Stimulated activated CD4-positive, alpha-beta T cell treated with anti-CD3 and anti-CD28 coated beads, Interleukin-1b, Interleukin-23, amount 100 ng/mL, for 1 hour (primary cell): ENCODE data around the gene C2orf69.
"Not testable (repeated sequence)": the region's sequence is repeated elsewhere in the genome, so short reads cannot be mapped to it uniquely, and the experiment has no call there.

Source experiments
- DNase-seq, 2 donors: peaks; one replicate each; pipeline ENCODE4 v3.0.0-alpha.2; 2020; ENCODE audit warnings: low read depth in 2 of 2

The C2orf69 gene

GRCh38 chr2:199911052-199911876 lies at the start of gene C2orf69:
Gene C2orf69, plus strand, starts transcription at chr2:199911293. Its CDS starts 146 bp downstream, at chr2:199911439.
- DNase-seq: peak; percentile 74 to 86

- DNase-seq: no peak
These were observed 48.3 kb upstream of the C2orf69 start for GRCh38 chr2:199862788-199863187.

DNA sequence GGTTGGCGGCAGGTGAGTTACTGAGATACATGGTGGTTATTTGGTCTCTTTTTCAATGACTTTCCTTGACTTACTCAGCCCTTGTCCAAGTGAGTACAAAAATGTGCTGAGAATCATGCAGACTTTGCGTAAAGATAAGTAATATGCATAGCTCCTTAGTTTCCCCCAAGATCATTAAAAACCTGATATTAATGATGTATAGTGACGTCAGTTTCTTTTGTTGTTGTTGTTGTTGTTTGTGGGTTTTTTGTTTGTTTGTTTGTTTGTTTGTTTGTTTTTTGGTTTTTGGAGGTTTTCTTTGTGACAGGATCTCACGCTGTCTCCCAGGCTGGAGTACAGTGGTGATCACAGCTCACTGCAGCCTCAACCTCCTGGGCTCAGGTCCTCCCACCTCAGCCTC lies 45.2 kb upstream of the C2orf69 start:
- DNase-seq: no peak

DNA sequence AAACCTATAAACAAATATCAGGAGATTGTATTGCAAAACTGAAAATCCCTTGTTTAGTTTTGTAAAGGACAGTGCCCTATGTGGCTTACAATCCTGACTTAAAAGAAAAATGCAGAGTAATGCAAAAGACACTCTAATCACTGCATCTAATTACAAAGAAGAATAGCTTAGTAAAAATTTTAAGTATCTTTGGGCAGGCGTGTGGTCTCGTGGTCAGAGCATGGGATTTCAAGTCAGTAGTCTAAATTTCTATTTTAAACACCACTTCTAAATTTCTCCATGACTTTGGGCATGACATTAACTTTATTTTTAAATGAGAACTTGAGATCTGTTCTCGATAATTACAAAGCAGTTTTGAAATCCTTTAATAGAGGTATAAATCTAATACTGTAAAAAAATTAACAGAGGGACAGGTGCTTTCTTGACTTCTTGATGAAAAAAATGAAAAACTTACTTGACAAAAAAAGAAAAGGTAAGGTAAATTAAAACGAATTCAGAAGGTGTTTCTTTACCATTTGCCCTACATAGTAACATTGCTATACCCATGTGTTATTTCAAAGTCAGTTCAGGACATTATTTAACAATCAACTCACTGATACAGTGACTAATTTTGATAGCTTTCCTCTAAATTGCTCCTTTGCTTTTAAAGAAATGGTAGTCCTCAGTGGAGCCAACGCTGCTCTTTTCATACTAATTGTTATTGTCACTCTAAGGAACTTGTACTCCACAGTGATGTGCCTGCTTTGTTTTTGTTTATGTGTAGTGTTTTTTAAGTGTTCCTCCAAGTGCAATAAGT lies 42.5 kb upstream of the C2orf69 start:
- no peak for DNase-seq

DNA sequence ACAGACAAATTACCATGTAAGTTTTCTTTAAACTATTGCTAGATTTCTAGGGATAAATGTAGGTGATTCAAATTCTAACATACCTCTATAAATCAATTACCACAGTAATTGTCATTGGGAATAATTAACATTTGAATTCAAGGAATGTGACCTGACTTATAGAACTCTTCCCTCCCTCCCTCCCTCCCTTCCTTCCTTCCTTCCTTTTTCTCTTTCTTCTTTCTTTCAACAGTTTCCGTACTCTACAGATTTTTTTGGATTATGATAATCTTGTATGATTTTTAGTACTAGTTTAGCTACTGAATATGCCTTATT lies 41.9 kb upstream of the C2orf69 start:
- DNase-seq: no peak

DNA sequence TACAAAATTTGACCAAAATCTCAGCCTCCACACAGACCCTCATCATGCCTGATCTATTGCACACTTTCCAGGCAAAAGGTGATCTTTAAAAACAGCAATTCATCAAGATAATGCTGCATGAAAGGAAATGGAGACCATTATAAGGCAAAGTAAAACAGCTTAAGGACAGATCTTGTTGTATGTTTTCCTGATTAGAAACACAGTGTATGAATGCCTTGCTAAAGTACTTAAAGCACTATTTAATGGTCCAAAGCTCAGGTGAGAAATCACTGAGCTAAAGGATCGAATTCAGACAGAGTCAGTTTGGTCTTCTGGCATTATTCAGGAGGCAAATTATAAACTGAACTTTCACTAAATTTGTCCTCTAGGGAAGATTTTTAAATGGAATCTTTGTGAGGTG lies 41.4 kb upstream of the C2orf69 start:
- DNase-seq: no peak

- DNase-seq: no peak
These were observed 40.5 kb upstream of the C2orf69 start for GRCh38 chr2:199870581-199870980.

DNA sequence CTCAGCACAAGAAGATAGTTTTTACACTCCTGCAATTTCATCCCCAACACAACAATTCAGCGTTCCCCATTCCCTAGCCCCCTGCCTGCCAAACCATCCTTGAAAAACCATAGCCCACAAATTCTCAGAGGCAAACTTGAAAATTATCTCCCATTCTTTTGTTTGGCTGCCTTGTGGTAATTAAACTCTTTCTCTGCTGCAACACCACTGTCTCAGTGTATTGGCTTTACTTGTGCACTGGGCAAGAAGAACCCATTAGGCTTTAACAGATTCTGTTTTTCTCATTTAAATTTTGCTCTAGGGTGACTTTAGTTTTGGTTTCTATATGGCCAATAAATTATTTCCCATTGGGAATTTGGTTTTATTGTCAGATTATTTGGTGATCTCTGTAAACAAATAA lies 36.9 kb upstream of the C2orf69 start:
- no peak for DNase-seq

GRCh38 chr2:199875400-199875799 lies 35.7 kb upstream of the C2orf69 start:
- no peak for DNase-seq

DNA sequence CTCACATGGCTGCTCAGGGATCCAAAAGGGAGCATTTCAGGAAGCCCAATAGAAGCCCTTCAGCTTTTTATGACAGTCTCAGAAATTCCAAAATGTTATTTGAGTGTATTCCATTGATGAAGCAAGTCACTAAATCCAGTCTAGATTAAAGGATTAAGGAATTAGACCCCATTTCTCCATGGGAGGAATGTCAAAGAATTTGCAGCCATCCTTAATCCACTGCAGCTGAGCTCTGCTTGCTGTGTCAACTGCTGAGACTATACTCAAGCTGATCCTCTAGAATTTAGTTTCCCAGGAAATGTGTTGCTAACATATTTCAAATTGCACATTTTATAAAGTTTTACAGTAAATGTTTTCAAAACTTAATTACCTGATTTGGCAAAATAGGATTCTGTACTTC lies 28.4 kb upstream of the C2orf69 start:
- no peak for DNase-seq

DNA sequence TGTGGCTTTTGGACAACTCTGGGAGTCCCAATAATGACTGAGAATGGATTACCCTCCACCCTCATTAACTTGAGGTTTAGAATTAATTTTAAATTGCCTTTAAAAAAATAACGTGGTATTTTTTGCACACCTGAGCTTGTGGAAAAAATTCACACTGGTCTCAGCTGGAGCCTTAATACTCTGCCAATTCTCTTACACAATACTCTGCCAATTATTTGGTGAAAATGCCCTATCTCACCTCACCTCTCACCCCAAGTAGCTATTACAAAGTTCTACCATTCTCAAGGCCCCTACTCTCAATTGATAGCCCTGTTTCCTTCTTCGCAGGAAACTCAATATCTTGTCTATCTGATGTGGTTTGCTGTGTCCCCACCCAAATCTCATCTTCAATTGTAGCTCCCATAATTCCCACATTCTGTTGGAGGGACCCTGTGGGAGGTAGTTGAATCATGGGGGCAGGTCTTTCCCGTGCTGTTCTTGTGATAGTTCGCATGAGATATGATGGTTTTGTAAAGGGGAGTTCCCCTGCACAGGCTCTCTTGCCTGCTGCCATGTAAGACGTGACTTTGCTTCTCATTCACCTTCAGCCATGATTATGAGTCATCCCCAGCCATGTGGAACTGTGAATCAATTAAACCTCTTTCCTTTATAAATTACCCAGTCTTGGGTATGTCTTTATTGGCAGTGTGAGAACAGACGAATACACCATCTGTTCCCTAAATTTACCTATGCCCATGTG lies 27.4 kb upstream of the C2orf69 start:
- DNase-seq: no peak

DNA sequence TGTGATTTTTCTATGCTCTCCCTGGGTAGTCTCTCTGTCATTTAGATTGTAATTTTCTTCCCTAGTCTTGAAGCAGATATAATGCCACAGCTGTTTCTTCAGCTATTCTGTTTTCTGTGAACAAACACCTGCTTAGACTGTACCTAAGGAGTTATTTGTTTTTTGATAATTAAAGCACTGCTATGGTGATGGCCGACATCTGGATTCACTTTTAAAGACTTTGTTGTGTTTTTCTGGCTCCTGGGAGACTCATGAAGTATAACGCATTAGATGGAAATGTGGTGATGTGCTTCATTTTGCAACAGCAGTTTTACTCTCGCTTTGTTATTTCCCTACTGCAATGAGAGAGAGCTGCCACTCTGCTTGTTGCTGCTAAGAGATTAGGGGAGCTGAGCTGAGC lies 15.7 kb upstream of the C2orf69 start:
- no peak for DNase-seq

DNA sequence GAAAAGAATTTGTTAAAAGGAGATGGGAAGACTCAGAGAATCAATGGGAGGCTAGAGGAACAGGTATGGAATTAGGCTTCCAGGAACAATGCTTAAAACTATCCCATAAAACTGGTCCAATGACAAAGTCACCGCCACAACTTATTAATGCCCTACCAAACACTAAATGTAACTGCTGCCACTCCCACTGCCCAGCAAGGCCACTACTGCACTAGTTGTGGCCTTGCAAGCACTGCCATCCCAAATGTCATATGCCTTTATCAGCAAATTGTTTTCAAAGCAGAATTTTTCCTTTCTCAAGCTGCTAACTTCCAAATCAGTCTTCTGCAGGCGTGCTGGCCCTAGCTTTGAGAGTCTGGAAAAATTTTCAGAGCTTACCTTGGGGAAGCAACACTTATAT lies 14.5 kb upstream of the C2orf69 start:
- no peak for DNase-seq

DNA sequence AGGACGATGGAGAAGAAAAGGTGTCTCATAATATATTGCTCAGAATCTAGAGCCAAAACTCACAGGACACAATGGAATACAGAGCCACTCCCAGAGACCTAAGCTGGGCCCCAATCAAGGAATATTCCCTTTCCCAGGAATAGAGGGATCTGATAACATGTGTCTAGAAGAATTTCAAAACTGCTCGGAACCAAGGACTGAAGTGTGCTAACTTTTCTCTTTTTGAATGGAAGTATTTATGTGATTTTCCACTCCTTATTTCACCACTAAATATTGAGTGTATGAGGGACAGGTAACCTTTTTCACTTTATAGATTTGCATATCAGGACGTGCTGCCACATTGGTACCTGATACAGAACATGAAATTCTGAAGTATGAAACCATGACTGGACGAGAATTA lies 9.2 kb upstream of the C2orf69 start:
- no peak for DNase-seq

DNA sequence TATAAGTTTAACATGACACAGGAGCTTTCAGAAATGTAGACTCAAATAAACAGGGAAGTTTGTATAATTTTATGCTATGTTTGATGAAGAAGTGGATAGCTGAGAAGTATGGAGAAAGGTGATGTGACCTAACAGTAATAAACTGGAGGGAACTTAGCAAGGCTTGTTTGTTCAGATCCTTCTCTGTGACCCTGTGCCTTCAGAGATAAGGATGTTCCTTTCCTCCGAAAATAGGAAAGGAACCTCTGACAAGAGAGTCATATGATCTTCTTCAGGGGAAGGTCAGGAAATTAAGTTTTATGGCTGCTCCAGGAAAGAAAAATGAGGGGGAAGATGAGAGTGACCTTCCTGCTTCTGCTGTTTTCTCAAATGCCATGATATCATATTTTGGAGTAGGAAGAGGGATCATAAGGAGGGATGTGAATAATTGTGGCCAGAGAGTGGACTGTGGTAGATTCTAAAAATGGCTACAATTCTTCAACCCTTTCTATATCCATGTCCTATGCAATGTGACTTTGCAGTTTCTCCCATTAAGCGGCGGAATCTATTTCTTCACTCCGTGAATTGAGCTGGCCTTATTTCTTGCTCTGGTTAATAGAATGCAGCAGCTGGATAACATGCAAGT lies 8.5 kb upstream of the C2orf69 start:
- no peak for DNase-seq

DNA sequence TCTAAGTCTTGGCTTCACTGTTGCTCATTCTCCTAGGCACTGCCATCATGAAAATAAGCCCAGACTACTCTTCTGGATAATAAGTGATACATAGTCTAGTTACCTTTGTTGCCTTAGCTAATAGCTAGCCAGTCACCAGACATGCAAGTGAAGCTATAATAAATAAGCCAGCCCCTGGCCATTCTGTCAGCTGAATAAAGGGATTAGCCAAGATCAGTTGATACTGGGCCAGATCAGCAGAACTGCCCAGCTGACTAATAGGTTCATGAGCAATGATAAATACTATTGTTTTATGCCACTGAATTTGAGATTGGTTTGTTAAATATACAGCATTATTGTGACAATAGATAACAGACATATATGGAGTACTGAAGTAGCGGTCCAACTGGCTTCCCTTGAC lies 8.0 kb upstream of the C2orf69 start:
- no peak for DNase-seq

DNA sequence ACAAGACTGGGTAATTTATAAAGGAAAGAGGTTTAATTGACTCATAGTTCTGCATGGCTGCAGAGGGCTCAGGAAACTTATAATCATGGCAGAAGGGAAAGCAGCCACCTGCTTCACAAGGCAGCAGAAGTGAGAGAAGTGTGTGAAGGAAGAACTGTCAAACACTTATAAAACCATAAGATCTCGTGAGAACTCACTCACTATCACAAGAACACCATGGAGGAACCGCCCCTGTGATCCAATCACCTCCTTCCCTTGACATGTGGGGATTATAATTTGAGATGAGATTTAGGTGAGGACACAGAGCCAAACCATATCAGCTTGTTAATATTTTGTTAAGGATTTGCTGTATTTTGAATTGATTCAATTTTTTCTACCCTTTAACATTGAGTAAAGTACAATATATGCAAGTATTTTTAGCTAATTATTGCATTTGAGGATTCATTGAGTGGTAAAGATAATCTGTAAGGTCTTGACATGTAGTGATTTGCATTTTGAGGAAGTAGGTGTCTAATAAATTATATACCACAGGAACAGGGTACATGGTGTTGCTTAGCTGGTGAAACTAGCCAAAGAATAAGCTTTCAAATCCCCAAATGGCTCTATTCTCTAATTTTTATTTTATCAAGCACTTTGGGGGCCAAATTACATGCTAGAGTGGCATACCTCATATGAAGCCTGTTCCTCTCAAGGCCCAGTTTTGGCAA lies 3.9 kb upstream of the C2orf69 start:
- no peak for DNase-seq

GRCh38 chr2:199910338-199911051 lies 598 bp upstream of the C2orf69 start:
- no peak for DNase-seq

DNA sequence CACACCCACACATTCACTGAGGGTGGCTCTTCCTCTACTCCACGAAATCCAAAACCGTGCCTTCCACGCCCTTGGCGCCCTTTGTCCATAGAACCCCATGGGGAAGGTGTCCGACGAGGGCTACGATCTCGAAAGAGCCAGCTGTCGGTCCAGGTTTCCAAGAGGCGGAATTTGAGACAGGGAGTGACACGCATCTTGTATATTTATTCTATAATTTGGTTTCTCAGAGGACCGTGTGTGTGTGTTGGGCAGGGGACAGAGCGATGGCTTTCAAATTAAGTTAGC lies 726 bp downstream of the C2orf69 start:
- no peak for DNase-seq

GRCh38 chr2:199912553-199913114 lies 1.5 kb downstream of the C2orf69 start:
- not testable (repeated sequence) for DNase-seq
